ENCODE data around the gene TMEM80.

The TMEM80 gene

GRCh38 chr11:662689-663274 is 32.8 kb upstream of the TMEM80 start:
- Histone ChIP-seq H3K79me2 (ENCODE audit: low read length) (no peaks in the 10 kb centered on the region; the same call in 1 of the 2 replicates), H3K27me3 (ENCODE audit: low read depth, low read length) (no peaks in the 10 kb centered on the region)

GRCh38 chr11:665062-665703 is 30.4 kb upstream of the TMEM80 start:
- no peaks in the 10 kb centered on the region for H3K27me3 ChIP-seq (ENCODE audit: low read depth, low read length)
- no peaks in the 10 kb centered on the region; the same call in 1 of the 2 replicates for H4K20me1 ChIP-seq (ENCODE audit: insufficient read depth, low read length)
- H3K4me3 ChIP-seq (ENCODE audit: low read length): no peak overlapping the region
- H3K9me3 ChIP-seq (ENCODE audit: insufficient read depth, low read length): no peaks in the 10 kb centered on the region
- no peak overlapping the region for H2AFZ ChIP-seq (ENCODE audit: low read depth, low read length)
- peaks cover 8% of the 10 kb centered on the region for H3K36me3 ChIP-seq (replicated peaks; ENCODE audit: low read depth, low read length)
- H3K4me2 ChIP-seq (ENCODE audit: low read length): no peak overlapping the region
- H3K27ac ChIP-seq (ENCODE audit: low read length): no peak overlapping the region
- no peaks in the 10 kb centered on the region for H3K4me1 ChIP-seq (ENCODE audit: low read length)
- TF ChIP-seq CTCF (IDR thresholded peaks at IDR 0.05; ENCODE audit: low read depth, low read length) (no peak), EZH2phosphoT487 (IDR thresholded peaks at IDR 0.05; ENCODE audit: low read depth) (no peak)
- H3K79me2 ChIP-seq (ENCODE audit: low read length): no peaks in the 10 kb centered on the region; the same call in 1 of the 2 replicates
- no peak overlapping the region for H3K9ac ChIP-seq (ENCODE audit: low read length)

More at GRCh38 chr11:662689-663274, 32.8 kb upstream of the TMEM80 start:
- Histone ChIP-seq H3K9ac (ENCODE audit: low read length) (no peak overlapping the region), H4K20me1 (ENCODE audit: insufficient read depth, low read length) (no peaks in the 10 kb centered on the region; the same call in 1 of the 2 replicates), H3K36me3 (replicated peaks; ENCODE audit: low read depth, low read length) (peaks cover 8% of the 10 kb centered on the region), H2AFZ (ENCODE audit: low read depth, low read length) (no peak overlapping the region), H3K27ac (ENCODE audit: low read length) (no peak overlapping the region), H3K9me3 (ENCODE audit: insufficient read depth, low read length) (no peaks in the 10 kb centered on the region), H3K4me2 (ENCODE audit: low read length) (no peak overlapping the region), H3K4me3 (ENCODE audit: low read length) (no peak overlapping the region), H3K4me1 (ENCODE audit: low read length) (no peaks in the 10 kb centered on the region)
- TF ChIP-seq EZH2phosphoT487 (IDR thresholded peaks at IDR 0.05; ENCODE audit: low read depth): no peak
- TF ChIP-seq CTCF (IDR thresholded peaks at IDR 0.05; ENCODE audit: low read depth, low read length): peak; percentile 74

GRCh38 chr11:665704-666281 is 29.8 kb upstream of the TMEM80 start:
- Histone ChIP-seq H3K4me1 (ENCODE audit: low read length) (no peaks in the 10 kb centered on the region), H3K36me3 (replicated peaks; ENCODE audit: low read depth, low read length) (peaks cover 6% of the 10 kb centered on the region), H3K9me3 (ENCODE audit: insufficient read depth, low read length) (no peaks in the 10 kb centered on the region), H3K9ac (ENCODE audit: low read length) (no peak overlapping the region), H3K4me3 (ENCODE audit: low read length) (no peak overlapping the region), H4K20me1 (ENCODE audit: insufficient read depth, low read length) (no peaks in the 10 kb centered on the region; the same call in 1 of the 2 replicates), H3K4me2 (ENCODE audit: low read length) (no peak overlapping the region), H2AFZ (ENCODE audit: low read depth, low read length) (no peak overlapping the region), H3K27me3 (ENCODE audit: low read depth, low read length) (no peaks in the 10 kb centered on the region), H3K27ac (ENCODE audit: low read length) (no peak overlapping the region), H3K79me2 (ENCODE audit: low read length) (no peaks in the 10 kb centered on the region; the same call in 1 of the 2 replicates)
- TF ChIP-seq CTCF (IDR thresholded peaks at IDR 0.05; ENCODE audit: low read depth, low read length) (no peak), EZH2phosphoT487 (IDR thresholded peaks at IDR 0.05; ENCODE audit: low read depth) (no peak)

GRCh38 chr11:673866-674265 is 21.8 kb upstream of the TMEM80 start:
- no peaks in the 10 kb centered on the region for H3K4me1 ChIP-seq (ENCODE audit: low read length)
- no peaks in the 10 kb centered on the region for H3K9me3 ChIP-seq (ENCODE audit: insufficient read depth, low read length)
- H3K36me3 ChIP-seq (replicated peaks; ENCODE audit: low read depth, low read length): peaks cover 26% of the 10 kb centered on the region
- no peaks in the 10 kb centered on the region for H3K79me2 ChIP-seq (ENCODE audit: low read length)
- no peaks in the 10 kb centered on the region for H4K20me1 ChIP-seq (ENCODE audit: insufficient read depth, low read length)
- H3K4me2 ChIP-seq (ENCODE audit: low read length): no peak overlapping the region
- no peak overlapping the region for H3K4me3 ChIP-seq (ENCODE audit: low read length)
- no peak overlapping the region for H3K9ac ChIP-seq (ENCODE audit: low read length)
- H3K27ac ChIP-seq (ENCODE audit: low read length): no peak overlapping the region
- H3K27me3 ChIP-seq (ENCODE audit: low read depth, low read length): no peaks in the 10 kb centered on the region
- no peak for TF ChIP-seq CTCF (IDR thresholded peaks at IDR 0.05; ENCODE audit: low read depth, low read length)
- TF ChIP-seq EZH2phosphoT487 (IDR thresholded peaks at IDR 0.05; ENCODE audit: low read depth): no peak
- H2AFZ ChIP-seq (ENCODE audit: low read depth, low read length): no peak overlapping the region
